Kidney glomerular epithelial cell (primary cell): ENCODE measurements around the gene KRT33B.
A peak's percentile ranks its signal among the peaks of the same experiment; 100 is the strongest.
"Not testable (repeated sequence)": the region's sequence is repeated elsewhere in the genome, so short reads cannot be mapped to it uniquely, and the experiment has no call there.

Source experiments
- DNase-seq: peaks from one replicate; lab custom pipeline; 2025; lab: John Stamatoyannopoulos, UW

Gene KRT33B

GRCh38 chr17:41369713-41370112, at the start of gene KRT33B:
TSS of gene KRT33B (minus strand) at chr17:41369813. CDS start at chr17:41369750, 63 bp downstream.
- DNase-seq = no peak

- DNase-seq = no peak
Observed at GRCh38 chr17:41418116-41418860, 48.7 kb upstream of the KRT33B start.

GRCh38 chr17:41417576-41418015, 48.0 kb upstream of the KRT33B start:
- DNase-seq = no peak

- DNase-seq = no peak
Observed at GRCh38 chr17:41417127-41417526, 47.5 kb upstream of the KRT33B start.

GRCh38 chr17:41416479-41416878, 46.9 kb upstream of the KRT33B start:
- DNase-seq = peak; percentile 40

GRCh38 chr17:41415833-41416335, 46.3 kb upstream of the KRT33B start:
- DNase-seq = peak; percentile 89

GRCh38 chr17:41415411-41415810, 45.8 kb upstream of the KRT33B start:
- no peak for DNase-seq

- DNase-seq = peak; percentile 67
Observed at GRCh38 chr17:41413982-41414381, 44.4 kb upstream of the KRT33B start.

GRCh38 chr17:41413353-41413957, 43.8 kb upstream of the KRT33B start:
- DNase-seq = no peak

- DNase-seq = no peak
Observed at GRCh38 chr17:41411072-41411840, 41.6 kb upstream of the KRT33B start.

- no peak for DNase-seq
Observed at GRCh38 chr17:41407226-41407625, 37.6 kb upstream of the KRT33B start.

- DNase-seq = peak; percentile 70
Observed at GRCh38 chr17:41406205-41406604, 36.6 kb upstream of the KRT33B start.

- peak; percentile 95 for DNase-seq
Observed at GRCh38 chr17:41404024-41404671, 34.5 kb upstream of the KRT33B start.

GRCh38 chr17:41403404-41404023, 33.9 kb upstream of the KRT33B start:
- no peak for DNase-seq

- DNase-seq = peak; percentile 20
Observed at GRCh38 chr17:41402161-41402560, 32.5 kb upstream of the KRT33B start.

- no peak for DNase-seq
Observed at GRCh38 chr17:41396996-41397660, 27.5 kb upstream of the KRT33B start, which contains the start of gene KRT31. TSS of gene KRT31 (minus strand) at chr17:41397608. CDS start at chr17:41397539, 69 bp downstream.

GRCh38 chr17:41396340-41396739, 26.7 kb upstream of the KRT33B start:
- DNase-seq = no peak

- no peak for DNase-seq
Observed at GRCh38 chr17:41395611-41396010, 26.0 kb upstream of the KRT33B start.

- DNase-seq = not testable (repeated sequence)
Observed at GRCh38 chr17:41395044-41395443, 25.4 kb upstream of the KRT33B start.

GRCh38 chr17:41394254-41394996, 24.8 kb upstream of the KRT33B start:
- peak; percentile 7 for DNase-seq
